ENCODE results near the gene COL19A1. TPM values are rescaled to one million over a fixed set of nuclear protein-coding genes. Genes with fewer than 3 reads are reported as not detected.
A peak's percentile ranks its signal among the peaks of the same experiment; 100 is the strongest.

COL19A1 gene
- total RNA-seq, 1 donor from 2014 or later, result under 0.01 TPM

DNA sequence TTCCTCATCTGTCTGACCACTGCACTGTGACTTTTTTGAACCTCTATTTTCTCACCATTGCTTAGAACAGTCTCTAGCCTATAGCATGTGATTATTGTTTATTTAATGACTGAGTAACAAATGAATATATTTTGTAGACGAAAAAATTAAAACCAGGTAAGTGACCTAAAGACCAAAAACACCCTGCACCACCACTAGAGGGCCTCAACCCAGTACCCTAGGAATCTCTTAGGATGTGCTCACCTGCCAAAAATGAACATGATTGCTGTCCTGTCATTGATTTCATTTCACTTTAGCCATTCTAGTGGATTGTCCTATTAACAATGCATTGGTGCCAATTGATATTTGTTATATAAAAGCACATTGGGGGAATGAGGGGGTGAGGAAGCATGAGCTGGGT lies 237.4 kb downstream of the COL19A1 start:
- no peak overlapping the region for H3K4me3 ChIP-seq (ENCODE audit: low read depth, low read length)
- TF ChIP-seq, protein P1, sequence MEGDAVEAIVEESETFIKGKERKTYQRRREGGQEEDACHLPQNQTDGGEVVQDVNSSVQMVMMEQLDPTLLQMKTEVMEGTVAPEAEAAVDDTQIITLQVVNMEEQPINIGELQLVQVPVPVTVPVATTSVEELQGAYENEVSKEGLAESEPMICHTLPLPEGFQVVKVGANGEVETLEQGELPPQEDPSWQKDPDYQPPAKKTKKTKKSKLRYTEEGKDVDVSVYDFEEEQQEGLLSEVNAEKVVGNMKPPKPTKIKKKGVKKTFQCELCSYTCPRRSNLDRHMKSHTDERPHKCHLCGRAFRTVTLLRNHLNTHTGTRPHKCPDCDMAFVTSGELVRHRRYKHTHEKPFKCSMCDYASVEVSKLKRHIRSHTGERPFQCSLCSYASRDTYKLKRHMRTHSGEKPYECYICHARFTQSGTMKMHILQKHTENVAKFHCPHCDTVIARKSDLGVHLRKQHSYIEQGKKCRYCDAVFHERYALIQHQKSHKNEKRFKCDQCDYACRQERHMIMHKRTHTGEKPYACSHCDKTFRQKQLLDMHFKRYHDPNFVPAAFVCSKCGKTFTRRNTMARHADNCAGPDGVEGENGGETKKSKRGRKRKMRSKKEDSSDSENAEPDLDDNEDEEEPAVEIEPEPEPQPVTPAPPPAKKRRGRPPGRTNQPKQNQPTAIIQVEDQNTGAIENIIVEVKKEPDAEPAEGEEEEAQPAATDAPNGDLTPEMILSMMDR (conservative IDR thresholded peaks at IDR 0.05; ENCODE audit: low read depth, low read length), result peak; percentile 75
- no peak for DNase-seq (ENCODE audit: low read depth)

DNA sequence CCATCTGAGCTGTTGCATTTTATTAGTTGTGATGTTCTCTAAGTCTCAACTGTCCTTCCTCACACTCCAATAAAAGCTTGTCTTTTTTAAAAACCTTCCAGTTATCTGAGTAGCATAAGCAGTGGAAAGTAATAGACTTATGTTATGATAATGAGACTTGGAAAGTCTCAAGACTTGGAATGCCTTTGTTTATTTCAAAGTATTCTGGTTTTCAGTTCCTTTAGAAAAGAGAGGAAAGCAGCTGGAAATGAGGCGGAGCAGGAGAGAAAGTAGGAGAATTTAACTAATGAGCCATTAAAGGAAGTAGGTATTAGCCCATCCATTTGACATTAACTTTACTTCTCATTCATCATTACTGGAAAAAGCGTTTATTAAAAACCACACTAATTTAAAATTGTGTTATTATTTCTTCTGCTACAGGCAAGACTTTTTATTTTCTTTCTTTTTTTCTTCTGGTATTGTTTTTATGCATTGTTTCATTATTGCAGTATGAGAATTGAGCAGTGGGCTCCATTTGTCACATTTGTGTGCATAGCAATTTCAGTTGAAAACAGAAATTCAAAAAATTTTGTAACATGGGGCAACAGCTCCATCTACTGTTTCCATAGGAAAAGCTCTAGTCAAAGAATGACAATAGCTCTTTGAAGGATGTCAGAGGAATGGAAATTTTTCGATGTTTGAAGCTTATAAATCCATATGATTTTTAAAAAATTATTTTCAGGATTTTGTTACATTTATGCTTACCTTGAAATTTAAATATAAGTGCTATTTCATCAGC lies 241.7 kb downstream of the COL19A1 start:
- H3K4me3 ChIP-seq (ENCODE audit: low read depth, low read length), result no peak overlapping the region
- DNase-seq (ENCODE audit: low read depth), result no peak
- TF ChIP-seq, protein P1 (conservative IDR thresholded peaks at IDR 0.05; ENCODE audit: low read depth, low read length), result peak; percentile 79

DNA sequence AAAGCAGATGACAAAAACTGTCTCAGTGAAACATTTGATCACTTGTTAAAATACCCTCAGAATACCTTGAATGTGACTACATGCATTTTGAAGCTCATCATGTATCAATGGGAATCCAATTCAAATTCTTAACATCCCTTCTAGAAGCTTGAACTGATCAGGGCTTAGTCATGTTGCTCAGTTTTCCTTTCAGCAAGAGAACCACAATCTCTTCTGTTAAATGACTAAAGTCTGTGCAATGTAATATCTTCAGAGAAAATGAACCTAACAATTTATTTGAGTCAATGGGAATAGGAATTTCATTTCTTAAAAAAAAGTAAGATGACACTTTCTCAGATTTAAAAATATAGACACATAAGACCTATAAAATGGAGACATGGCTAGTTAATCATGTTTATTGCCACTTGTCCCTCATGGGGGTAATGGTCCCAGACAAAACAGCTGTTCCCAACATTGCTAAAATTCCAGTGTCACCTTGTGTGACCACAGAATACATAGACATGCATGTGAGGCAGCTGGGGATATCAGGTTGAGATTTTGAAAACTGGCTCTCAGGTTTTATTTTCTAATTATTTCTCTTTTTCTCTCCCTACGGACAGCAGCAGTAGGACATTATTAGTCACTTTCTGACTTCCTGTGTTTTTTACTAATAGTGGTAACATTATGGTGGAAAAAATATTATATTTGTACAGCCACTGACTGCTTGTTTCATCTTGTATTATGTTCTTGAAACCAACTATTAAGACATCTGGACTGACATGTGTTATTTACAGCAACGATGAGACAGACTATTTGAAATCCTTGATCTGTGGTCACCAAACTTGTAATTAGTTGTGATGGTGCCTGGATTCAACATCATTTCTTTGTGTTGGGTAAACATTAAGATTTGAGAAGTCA lies 244.0 kb downstream of the COL19A1 start:
- H3K4me3 ChIP-seq (ENCODE audit: low read depth, low read length), result no peak overlapping the region
- TF ChIP-seq, protein P1 (conservative IDR thresholded peaks at IDR 0.05; ENCODE audit: low read depth, low read length), result no peak
- no peak for DNase-seq (ENCODE audit: low read depth)

DNA sequence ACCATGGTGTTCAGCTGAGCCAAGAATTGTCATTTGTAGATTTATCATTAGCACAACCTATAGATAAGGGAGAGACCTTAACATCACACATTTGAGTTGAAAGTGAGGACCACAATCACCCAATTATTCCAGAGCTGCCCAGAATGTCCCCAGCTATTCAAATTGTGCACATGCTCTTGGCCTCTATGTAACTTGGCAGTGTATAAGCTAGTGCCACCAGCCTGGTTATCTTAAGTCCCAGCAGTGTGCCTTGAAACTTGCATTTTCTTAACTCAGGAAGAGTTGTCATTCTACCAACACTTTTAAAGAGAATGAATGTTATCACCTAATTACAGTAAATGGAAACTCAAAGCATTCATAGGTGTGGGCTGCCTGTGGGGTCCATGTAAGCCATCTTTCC lies 245.4 kb downstream of the COL19A1 start:
- TF ChIP-seq, protein P1 (conservative IDR thresholded peaks at IDR 0.05; ENCODE audit: low read depth, low read length), result no peak

DNA sequence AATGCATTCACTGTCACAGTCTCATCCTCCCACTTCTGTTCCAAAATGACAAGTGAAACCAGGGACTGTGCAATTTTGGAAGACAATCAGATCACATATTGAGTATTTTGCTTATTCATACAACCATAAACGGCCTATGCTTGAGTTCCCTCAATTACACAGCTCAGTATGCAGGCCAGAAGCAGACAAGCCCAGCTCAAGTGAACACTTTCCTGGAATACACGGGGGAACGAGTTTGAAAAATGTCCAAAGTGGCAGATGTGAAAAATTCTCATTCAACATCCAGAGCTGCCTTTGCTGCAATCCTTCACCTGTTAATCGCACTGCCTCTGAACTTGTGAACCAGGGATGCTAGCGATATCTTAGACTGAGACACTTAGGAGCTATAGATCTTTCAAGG lies 246.4 kb downstream of the COL19A1 start:
- TF ChIP-seq, protein P1 (conservative IDR thresholded peaks at IDR 0.05; ENCODE audit: low read depth, low read length), result no peak
- DNase-seq (ENCODE audit: low read depth), result no peak

More for the DNA sequence above, 245.4 kb downstream of the COL19A1 start:
- DNase-seq (ENCODE audit: low read depth), result no peak
- no peak overlapping the region for H3K4me3 ChIP-seq (ENCODE audit: low read depth, low read length)

DNA sequence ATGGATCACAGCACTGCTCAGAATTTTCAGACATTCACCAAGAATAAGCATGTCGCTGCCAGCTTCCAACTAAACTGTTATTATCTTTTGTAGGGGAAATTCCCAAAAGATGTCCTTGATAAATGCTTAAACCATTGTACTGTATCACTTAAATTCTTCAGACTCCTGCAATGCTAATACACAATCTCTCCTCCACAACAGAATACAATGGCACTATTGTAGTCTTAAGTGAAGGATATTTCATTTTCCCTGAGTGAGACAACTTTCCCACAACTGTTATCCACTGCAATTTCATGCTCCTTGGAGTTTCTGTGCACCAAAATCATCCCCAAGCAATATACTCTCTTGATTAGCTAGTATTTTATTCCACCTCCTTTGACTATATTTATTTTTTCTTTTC lies 246.8 kb downstream of the COL19A1 start:
- H3K4me3 ChIP-seq (ENCODE audit: low read depth, low read length), result no peak overlapping the region
- no peak for DNase-seq (ENCODE audit: low read depth)

More for the DNA sequence above, 246.4 kb downstream of the COL19A1 start:
- no peak overlapping the region for H3K4me3 ChIP-seq (ENCODE audit: low read depth, low read length)

More for the DNA sequence above, 246.8 kb downstream of the COL19A1 start:
- TF ChIP-seq, protein P1 (conservative IDR thresholded peaks at IDR 0.05; ENCODE audit: low read depth, low read length), result no peak
